Liver (tissue), 9 donors: Measurements from ENCODE around the gene RBM33. TPM values are rescaled to one million over a fixed set of nuclear protein-coding genes. Genes with fewer than 3 reads are reported as not detected.

Experiments
- DNase-seq: peaks from one replicate; pipeline ENCODE4 v3.0.0-alpha.2; 2017; ENCODE audit warnings: low spot score
- H3K27ac ChIP-seq, 2 donors: one replicate each; pipeline ENCODE4 v1.7.0; 2013; ENCODE audit warnings: inconsistent platforms in 2 of 2, low read length in 2 of 2, control low read depth in 1 of 2, low read depth in 1 of 2, mild to moderate bottlenecking in 1 of 2
- H3K27me3 ChIP-seq, 4 donors: one replicate each; pipeline versions ENCODE4 v1.6.1 to v1.7.0; 2013; ENCODE audit warnings: low read length in 3 of 4, inconsistent platforms in 1 of 4, mild to moderate bottlenecking in 1 of 4, moderate library complexity in 1 of 4; ENCODE audit not compliant: control insufficient read depth in 4 of 4, insufficient read depth in 4 of 4
- H3K36me3 ChIP-seq, 4 donors: one replicate each; pipeline versions ENCODE4 v1.6.1 to v1.7.0; 2013; ENCODE audit warnings: low read length in 3 of 4, mild to moderate bottlenecking in 3 of 4, low read depth in 1 of 4, moderate library complexity in 1 of 4; ENCODE audit not compliant: control insufficient read depth in 4 of 4, insufficient read depth in 3 of 4
- H3K4me1 ChIP-seq, 4 donors: one replicate each; pipeline versions ENCODE4 v1.6.1 to v1.7.0; 2013; ENCODE audit warnings: low read length in 3 of 4, mild to moderate bottlenecking in 3 of 4, moderate library complexity in 1 of 4; ENCODE audit not compliant: control insufficient read depth in 4 of 4, insufficient read depth in 4 of 4
- H3K4me3 ChIP-seq, 3 donors: one replicate each; pipeline versions ENCODE4 v1.6.1 to v1.7.0; 2013; ENCODE audit warnings: low read length in 3 of 3, control low read depth in 1 of 3, low read depth in 1 of 3, mild to moderate bottlenecking in 1 of 3
- H3K9ac ChIP-seq, 2 donors: one replicate each; pipeline ENCODE4 v1.7.0; 2013; ENCODE audit warnings: low read length in 2 of 2, mild to moderate bottlenecking in 2 of 2, moderate library complexity in 2 of 2, control low read depth in 1 of 2, low read depth in 1 of 2
- H3K9me3 ChIP-seq, 4 donors: one replicate each; pipeline versions ENCODE4 v1.6.1 to v1.7.0; 2013; ENCODE audit warnings: low read length in 3 of 4; ENCODE audit not compliant: control insufficient read depth in 4 of 4
- EGR1 ChIP-seq, 2 donors: IDR thresholded peaks; 2 replicates each; pipeline ENCODE4 v1.6.1; 2016 to 2018; ENCODE audit warnings: antibody characterized with exemption in 2 of 2, low read depth in 2 of 2
- FOXA1 ChIP-seq: IDR thresholded peaks from 2 replicates; pipeline ENCODE4 v1.6.1; 2016; ENCODE audit warnings: antibody characterized with exemption
- FOXA2 ChIP-seq: IDR thresholded peaks from 2 replicates; pipeline ENCODE4 v1.6.1; 2016; ENCODE audit warnings: antibody characterized with exemption
- GABPA ChIP-seq, 2 donors: IDR thresholded peaks in 1 of 2; conservative IDR thresholded peaks in 1 of 2; 2 replicates each; pipeline ENCODE4 v1.6.1; 2016; ENCODE audit warnings: antibody characterized with exemption in 2 of 2, mild to moderate bottlenecking in 1 of 2, moderate library complexity in 1 of 2
- HNF4A ChIP-seq, 2 donors: conservative IDR thresholded peaks; 2 replicates each; pipeline ENCODE4 v1.6.1; 2016; ENCODE audit warnings: antibody characterized with exemption in 2 of 2, mild to moderate bottlenecking in 2 of 2
- HNF4G ChIP-seq: IDR thresholded peaks from 2 replicates; pipeline ENCODE4 v1.6.1; 2016; ENCODE audit warnings: antibody characterized with exemption
- JUND ChIP-seq, 2 donors: IDR thresholded peaks; 2 replicates each; pipeline ENCODE4 v1.6.1; 2016; ENCODE audit warnings: antibody characterized with exemption in 2 of 2
- NR2F2 ChIP-seq: IDR thresholded peaks from 2 replicates; pipeline ENCODE4 v1.6.1; 2016; ENCODE audit warnings: antibody characterized with exemption
- RAD21 ChIP-seq, 2 donors: IDR thresholded peaks; 2 replicates each; pipeline ENCODE4 v1.6.1; 2016; ENCODE audit warnings: antibody characterized with exemption in 2 of 2, mild to moderate bottlenecking in 2 of 2
- RXRA ChIP-seq, 2 donors: IDR thresholded peaks; 2 replicates each; pipeline ENCODE4 v1.6.1; 2017 to 2018; ENCODE audit warnings: antibody characterized with exemption in 2 of 2, mild to moderate bottlenecking in 1 of 2
- SP1 ChIP-seq: IDR thresholded peaks from 2 replicates; pipeline ENCODE4 v1.6.1; 2018; ENCODE audit warnings: antibody characterized with exemption, mild to moderate bottlenecking
- TAF1 ChIP-seq: conservative IDR thresholded peaks from 2 replicates; pipeline ENCODE4 v1.6.1; 2016; ENCODE audit warnings: antibody characterized with exemption, mild to moderate bottlenecking
- YY1 ChIP-seq: IDR thresholded peaks from 2 replicates; pipeline ENCODE4 v1.6.1; 2016; ENCODE audit warnings: antibody characterized with exemption, mild to moderate bottlenecking
- WGBS: extraction: QIAGEN DNeasy Blood & Tissue Kit; methylation state at CpG from one replicate; pipeline ENCODE4 v1.1.7; 2013; 5-methylcytosine and 5-hydroxymethylcytosine counted together
- polyA plus RNA-seq, 2 donors: library from polyadenylated mRNA; stranded (reverse) in 1 of 2; unstranded in 1 of 2; fragments of 200-250 nt in 1 of 2; fragments of >200 nt in 1 of 2; fragmentation: Nextera tagmentation in 1 of 2; extraction: Ambion mirVana in 1 of 2; gene quantifications; one replicate each; pipeline versions ENCODE4 v1.2.1 to v1.2.3, GENCODE V29; 2013 to 2015
- total RNA-seq, 2 donors: library from RNA; depleted of rRNA; stranded (reverse); fragments of >200 nt; gene quantifications; one replicate each; pipeline ENCODE4 v1.2.3, GENCODE V29; 2014
- TF ChIP-seq, protein P1 (sequence below): IDR thresholded peaks from 2 replicates; pipeline ENCODE4 v1.6.1; 2016; ENCODE audit warnings: antibody characterized with exemption
- TF ChIP-seq, protein P2 (sequence below): IDR thresholded peaks from 2 replicates; pipeline ENCODE4 v1.6.1; 2016; ENCODE audit warnings: antibody characterized with exemption
- TF ChIP-seq, protein P3 (sequence below): IDR thresholded peaks from 2 replicates; pipeline ENCODE4 v1.6.1; 2016; ENCODE audit warnings: antibody characterized with exemption, mild to moderate bottlenecking
- TF ChIP-seq, protein P4 (sequence below): IDR thresholded peaks from 2 replicates; pipeline ENCODE4 v1.6.1; 2016; ENCODE audit warnings: antibody characterized with exemption
- TF ChIP-seq, protein P5 (sequence below): fragments of 150-350 bp; IDR thresholded peaks from 2 replicates; pipeline ENCODE4 v1.5.1; 2017; ENCODE audit warnings: improper control_type of control experiment, low read depth, low read length; ENCODE audit not compliant: missing input control
- donor health status: healthy.
- donor health status: healthy.
- donor health status: healthy.
- donor health status: healthy.
- donor health status: healthy.

RBM33 gene
- total and polyA plus RNA-seq, 4 donors, result 7.8 to 48.9 (median 28.2) TPM

DNA sequence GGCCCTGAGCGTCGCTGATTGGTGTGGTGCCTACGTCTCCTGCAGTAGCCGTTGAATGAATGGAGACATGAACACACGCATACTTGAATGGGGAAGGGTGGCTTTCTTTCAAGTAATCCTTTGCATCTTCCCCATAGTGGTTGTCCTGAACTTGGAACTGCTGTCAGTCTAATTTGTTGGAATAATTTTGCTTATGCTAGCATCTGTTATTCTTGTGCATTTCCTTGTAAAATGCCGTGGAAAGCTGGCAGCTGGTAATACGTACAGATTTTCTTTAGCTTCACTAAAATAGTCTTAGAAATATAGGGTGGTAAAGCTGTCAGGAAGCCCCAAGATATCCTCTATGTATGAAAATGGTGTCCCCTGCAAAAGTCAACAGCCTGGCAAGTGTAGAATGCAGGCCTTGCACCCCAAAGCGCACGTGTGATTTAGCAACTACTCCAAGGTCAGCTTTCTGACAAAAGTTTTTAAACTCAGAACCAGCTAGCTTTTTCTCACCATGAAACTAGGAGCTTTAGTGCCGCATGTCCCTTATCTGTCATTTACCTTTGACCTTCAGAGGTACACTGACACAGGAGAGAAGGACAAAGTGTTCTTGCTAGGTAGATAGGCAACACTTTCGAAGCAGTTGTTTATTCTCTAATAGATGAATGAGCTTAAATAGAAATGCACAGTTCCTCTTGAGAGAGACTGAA is 70.8 kb downstream of the RBM33 start:
- Histone ChIP-seq H3K4me1 (peaks cover 13 to 61% (median 53%) of the 10 kb centered on the region in 4 donors), H3K9ac (no peak overlapping the region), H3K4me3 (no peak overlapping the region), H3K27ac (peak overlapping the region; percentile 11 to 49), H3K9me3 (no peaks in the 10 kb centered on the region), H3K36me3 (peaks cover 3 to 23% (median 18%) of the 10 kb centered on the region in 4 donors), H3K27me3 (no peaks in the 10 kb centered on the region)
- no peak for DNase-seq
- TF ChIP-seq, protein P1, sequence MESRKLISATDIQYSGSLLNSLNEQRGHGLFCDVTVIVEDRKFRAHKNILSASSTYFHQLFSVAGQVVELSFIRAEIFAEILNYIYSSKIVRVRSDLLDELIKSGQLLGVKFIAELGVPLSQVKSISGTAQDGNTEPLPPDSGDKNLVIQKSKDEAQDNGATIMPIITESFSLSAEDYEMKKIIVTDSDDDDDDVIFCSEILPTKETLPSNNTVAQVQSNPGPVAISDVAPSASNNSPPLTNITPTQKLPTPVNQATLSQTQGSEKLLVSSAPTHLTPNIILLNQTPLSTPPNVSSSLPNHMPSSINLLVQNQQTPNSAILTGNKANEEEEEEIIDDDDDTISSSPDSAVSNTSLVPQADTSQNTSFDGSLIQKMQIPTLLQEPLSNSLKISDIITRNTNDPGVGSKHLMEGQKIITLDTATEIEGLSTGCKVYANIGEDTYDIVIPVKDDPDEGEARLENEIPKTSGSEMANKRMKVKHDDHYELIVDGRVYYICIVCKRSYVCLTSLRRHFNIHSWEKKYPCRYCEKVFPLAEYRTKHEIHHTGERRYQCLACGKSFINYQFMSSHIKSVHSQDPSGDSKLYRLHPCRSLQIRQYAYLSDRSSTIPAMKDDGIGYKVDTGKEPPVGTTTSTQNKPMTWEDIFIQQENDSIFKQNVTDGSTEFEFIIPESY, result peak; percentile 92
- TF ChIP-seq, protein P2, sequence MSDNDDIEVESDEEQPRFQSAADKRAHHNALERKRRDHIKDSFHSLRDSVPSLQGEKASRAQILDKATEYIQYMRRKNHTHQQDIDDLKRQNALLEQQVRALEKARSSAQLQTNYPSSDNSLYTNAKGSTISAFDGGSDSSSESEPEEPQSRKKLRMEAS, result peak; percentile 97
- TF ChIP-seq NR2F2 (peak; percentile 97), FOXA2 (peak; percentile 61), EGR1 (IDR thresholded peaks at IDR 0.05; ENCODE audit: low read depth in 2 of 2) (peak; percentile 33 to 78), HNF4G (peak; percentile 83), JUND (IDR thresholded peaks at IDR 0.05) (peak; percentile 68 to 84), FOXA1 (peak; percentile 37), TAF1 (peak; percentile 15), GABPA (IDR thresholded peaks at IDR 0.05 in 1 of 2, conservative IDR thresholded peaks at IDR 0.05 in 1 of 2) (peak in 1 of 2 donors; percentile 38), SP1 (peak; percentile 98), RAD21 (IDR thresholded peaks at IDR 0.05) (peak; percentile 63 to 69), YY1 (peak; percentile 86), RXRA (IDR thresholded peaks at IDR 0.05) (peak; percentile 100), HNF4A (conservative IDR thresholded peaks at IDR 0.05) (peak; percentile 94 to 96)
- TF ChIP-seq, protein P3, sequence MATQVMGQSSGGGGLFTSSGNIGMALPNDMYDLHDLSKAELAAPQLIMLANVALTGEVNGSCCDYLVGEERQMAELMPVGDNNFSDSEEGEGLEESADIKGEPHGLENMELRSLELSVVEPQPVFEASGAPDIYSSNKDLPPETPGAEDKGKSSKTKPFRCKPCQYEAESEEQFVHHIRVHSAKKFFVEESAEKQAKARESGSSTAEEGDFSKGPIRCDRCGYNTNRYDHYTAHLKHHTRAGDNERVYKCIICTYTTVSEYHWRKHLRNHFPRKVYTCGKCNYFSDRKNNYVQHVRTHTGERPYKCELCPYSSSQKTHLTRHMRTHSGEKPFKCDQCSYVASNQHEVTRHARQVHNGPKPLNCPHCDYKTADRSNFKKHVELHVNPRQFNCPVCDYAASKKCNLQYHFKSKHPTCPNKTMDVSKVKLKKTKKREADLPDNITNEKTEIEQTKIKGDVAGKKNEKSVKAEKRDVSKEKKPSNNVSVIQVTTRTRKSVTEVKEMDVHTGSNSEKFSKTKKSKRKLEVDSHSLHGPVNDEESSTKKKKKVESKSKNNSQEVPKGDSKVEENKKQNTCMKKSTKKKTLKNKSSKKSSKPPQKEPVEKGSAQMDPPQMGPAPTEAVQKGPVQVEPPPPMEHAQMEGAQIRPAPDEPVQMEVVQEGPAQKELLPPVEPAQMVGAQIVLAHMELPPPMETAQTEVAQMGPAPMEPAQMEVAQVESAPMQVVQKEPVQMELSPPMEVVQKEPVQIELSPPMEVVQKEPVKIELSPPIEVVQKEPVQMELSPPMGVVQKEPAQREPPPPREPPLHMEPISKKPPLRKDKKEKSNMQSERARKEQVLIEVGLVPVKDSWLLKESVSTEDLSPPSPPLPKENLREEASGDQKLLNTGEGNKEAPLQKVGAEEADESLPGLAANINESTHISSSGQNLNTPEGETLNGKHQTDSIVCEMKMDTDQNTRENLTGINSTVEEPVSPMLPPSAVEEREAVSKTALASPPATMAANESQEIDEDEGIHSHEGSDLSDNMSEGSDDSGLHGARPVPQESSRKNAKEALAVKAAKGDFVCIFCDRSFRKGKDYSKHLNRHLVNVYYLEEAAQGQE, result peak; percentile 52
- TF ChIP-seq, protein P4, sequence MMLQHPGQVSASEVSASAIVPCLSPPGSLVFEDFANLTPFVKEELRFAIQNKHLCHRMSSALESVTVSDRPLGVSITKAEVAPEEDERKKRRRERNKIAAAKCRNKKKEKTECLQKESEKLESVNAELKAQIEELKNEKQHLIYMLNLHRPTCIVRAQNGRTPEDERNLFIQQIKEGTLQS, result peak; percentile 76
- TF ChIP-seq, protein P5, sequence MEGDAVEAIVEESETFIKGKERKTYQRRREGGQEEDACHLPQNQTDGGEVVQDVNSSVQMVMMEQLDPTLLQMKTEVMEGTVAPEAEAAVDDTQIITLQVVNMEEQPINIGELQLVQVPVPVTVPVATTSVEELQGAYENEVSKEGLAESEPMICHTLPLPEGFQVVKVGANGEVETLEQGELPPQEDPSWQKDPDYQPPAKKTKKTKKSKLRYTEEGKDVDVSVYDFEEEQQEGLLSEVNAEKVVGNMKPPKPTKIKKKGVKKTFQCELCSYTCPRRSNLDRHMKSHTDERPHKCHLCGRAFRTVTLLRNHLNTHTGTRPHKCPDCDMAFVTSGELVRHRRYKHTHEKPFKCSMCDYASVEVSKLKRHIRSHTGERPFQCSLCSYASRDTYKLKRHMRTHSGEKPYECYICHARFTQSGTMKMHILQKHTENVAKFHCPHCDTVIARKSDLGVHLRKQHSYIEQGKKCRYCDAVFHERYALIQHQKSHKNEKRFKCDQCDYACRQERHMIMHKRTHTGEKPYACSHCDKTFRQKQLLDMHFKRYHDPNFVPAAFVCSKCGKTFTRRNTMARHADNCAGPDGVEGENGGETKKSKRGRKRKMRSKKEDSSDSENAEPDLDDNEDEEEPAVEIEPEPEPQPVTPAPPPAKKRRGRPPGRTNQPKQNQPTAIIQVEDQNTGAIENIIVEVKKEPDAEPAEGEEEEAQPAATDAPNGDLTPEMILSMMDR, result no peak
- WGBS, result 68% methylated on average over 11 of the region's 11 CpGs
